ENCODE data around the gene SLC36A2.
"Not testable (repeated sequence)": the region's sequence is repeated elsewhere in the genome, so short reads cannot be mapped to it uniquely, and the experiment has no call there.

Gene SLC36A2

GRCh38 chr5:151347369-151347768 lies at the start of gene SLC36A2:
SLC36A2 (minus strand) TSS chr5:151347559; CDS start chr5:151347460, 99 bp downstream.
- Histone ChIP-seq H3K9ac (ENCODE audit: low read length) (no peak within 1 kb of the TSS), H3K9me3 (ENCODE audit: low read length) (no peaks in the 10 kb centered on the region), H3K27me3 (ENCODE audit: control insufficient read depth in 1 of 2, insufficient read depth in 2 of 2, low read length in 2 of 2) (no peaks in the 10 kb centered on the region), H3K36me3 (ENCODE audit: insufficient read depth, low read length) (no peaks in the 10 kb centered on the region), H3K4me3 (ENCODE audit: low read depth in 1 of 2, low read length in 2 of 2) (no peak within 1 kb of the TSS), H3K4me1 (ENCODE audit: insufficient read depth, low read length) (no peaks in the 10 kb centered on the region), H3K27ac (ENCODE audit: low read depth, low read length) (no peak within 1 kb of the TSS)

- Histone ChIP-seq H3K9ac (ENCODE audit: low read length) (no peak overlapping the region), H3K4me3 (ENCODE audit: low read depth in 1 of 2, low read length in 2 of 2) (no peak overlapping the region), H3K27me3 (ENCODE audit: control insufficient read depth in 1 of 2, insufficient read depth in 2 of 2, low read length in 2 of 2) (no peaks in the 10 kb centered on the region), H3K9me3 (ENCODE audit: low read length) (no peaks in the 10 kb centered on the region), H3K27ac (ENCODE audit: low read depth, low read length) (no peak overlapping the region), H3K4me1 (ENCODE audit: insufficient read depth, low read length) (no peaks in the 10 kb centered on the region), H3K36me3 (ENCODE audit: insufficient read depth, low read length) (no peaks in the 10 kb centered on the region)
Measured at GRCh38 chr5:151388960-151389359, 41.6 kb upstream of the SLC36A2 start.

GRCh38 chr5:151384106-151384505 lies 36.7 kb upstream of the SLC36A2 start:
- H3K36me3 ChIP-seq (ENCODE audit: insufficient read depth, low read length), result no peaks in the 10 kb centered on the region
- H3K9ac ChIP-seq (ENCODE audit: low read length), result no peak overlapping the region
- no peaks in the 10 kb centered on the region for H3K27me3 ChIP-seq (ENCODE audit: control insufficient read depth in 1 of 2, insufficient read depth in 2 of 2, low read length in 2 of 2)
- H3K27ac ChIP-seq (ENCODE audit: low read depth, low read length), result no peak overlapping the region
- no peaks in the 10 kb centered on the region for H3K9me3 ChIP-seq (ENCODE audit: low read length)
- H3K4me3 ChIP-seq (ENCODE audit: low read depth in 1 of 2, low read length in 2 of 2), result no peak overlapping the region
- H3K4me1 ChIP-seq (ENCODE audit: insufficient read depth, low read length), result no peaks in the 10 kb centered on the region

- no peak overlapping the region for H3K27ac ChIP-seq (ENCODE audit: low read depth, low read length)
- no peaks in the 10 kb centered on the region for H3K27me3 ChIP-seq (ENCODE audit: control insufficient read depth in 1 of 2, insufficient read depth in 2 of 2, low read length in 2 of 2)
- H3K9me3 ChIP-seq (ENCODE audit: low read length), result no peaks in the 10 kb centered on the region
- no peaks in the 10 kb centered on the region for H3K36me3 ChIP-seq (ENCODE audit: insufficient read depth, low read length)
- H3K9ac ChIP-seq (ENCODE audit: low read length), result no peak overlapping the region
- H3K4me3 ChIP-seq (ENCODE audit: low read depth in 1 of 2, low read length in 2 of 2), result no peak overlapping the region
- no peaks in the 10 kb centered on the region for H3K4me1 ChIP-seq (ENCODE audit: insufficient read depth, low read length)
Measured at GRCh38 chr5:151383011-151383410, 35.7 kb upstream of the SLC36A2 start.

- H3K9ac ChIP-seq (ENCODE audit: low read length), result no peak overlapping the region
- H3K27me3 ChIP-seq (ENCODE audit: control insufficient read depth in 1 of 2, insufficient read depth in 2 of 2, low read length in 2 of 2), result no peaks in the 10 kb centered on the region
- no peak overlapping the region for H3K4me3 ChIP-seq (ENCODE audit: low read depth in 1 of 2, low read length in 2 of 2)
- H3K4me1 ChIP-seq (ENCODE audit: insufficient read depth, low read length), result no peaks in the 10 kb centered on the region
- no peaks in the 10 kb centered on the region for H3K9me3 ChIP-seq (ENCODE audit: low read length)
- H3K36me3 ChIP-seq (ENCODE audit: insufficient read depth, low read length), result no peaks in the 10 kb centered on the region
- no peak overlapping the region for H3K27ac ChIP-seq (ENCODE audit: low read depth, low read length)
Measured at GRCh38 chr5:151382576-151382975, 35.2 kb upstream of the SLC36A2 start.

- no peaks in the 10 kb centered on the region for H3K36me3 ChIP-seq (ENCODE audit: insufficient read depth, low read length)
- no peaks in the 10 kb centered on the region for H3K9me3 ChIP-seq (ENCODE audit: low read length)
Measured at GRCh38 chr5:151381899-151382298, 34.5 kb upstream of the SLC36A2 start.

GRCh38 chr5:151378616-151379015 lies 31.3 kb upstream of the SLC36A2 start:
- no peak overlapping the region for H3K9ac ChIP-seq (ENCODE audit: low read length)
- no peaks in the 10 kb centered on the region for H3K9me3 ChIP-seq (ENCODE audit: low read length)
- H3K36me3 ChIP-seq (ENCODE audit: insufficient read depth, low read length), result no peaks in the 10 kb centered on the region
- no peak overlapping the region for H3K4me3 ChIP-seq (ENCODE audit: low read depth in 1 of 2, low read length in 2 of 2)
- H3K27ac ChIP-seq (ENCODE audit: low read depth, low read length), result no peak overlapping the region
- H3K4me1 ChIP-seq (ENCODE audit: insufficient read depth, low read length), result no peaks in the 10 kb centered on the region
- H3K27me3 ChIP-seq (ENCODE audit: control insufficient read depth in 1 of 2, insufficient read depth in 2 of 2, low read length in 2 of 2), result no peaks in the 10 kb centered on the region

More at GRCh38 chr5:151381899-151382298, 34.5 kb upstream of the SLC36A2 start:
- H3K27ac ChIP-seq (ENCODE audit: low read depth, low read length), result no peak overlapping the region
- H3K27me3 ChIP-seq (ENCODE audit: control insufficient read depth in 1 of 2, insufficient read depth in 2 of 2, low read length in 2 of 2), result no peaks in the 10 kb centered on the region
- no peaks in the 10 kb centered on the region for H3K4me1 ChIP-seq (ENCODE audit: insufficient read depth, low read length)
- no peak overlapping the region for H3K9ac ChIP-seq (ENCODE audit: low read length)
- H3K4me3 ChIP-seq (ENCODE audit: low read depth in 1 of 2, low read length in 2 of 2), result no peak overlapping the region

GRCh38 chr5:151374539-151374938 lies 27.2 kb upstream of the SLC36A2 start:
- H3K27me3 ChIP-seq (ENCODE audit: control insufficient read depth in 1 of 2, insufficient read depth in 2 of 2, low read length in 2 of 2), result no peaks in the 10 kb centered on the region
- no peak overlapping the region for H3K27ac ChIP-seq (ENCODE audit: low read depth, low read length)
- no peaks in the 10 kb centered on the region for H3K36me3 ChIP-seq (ENCODE audit: insufficient read depth, low read length)
- H3K4me1 ChIP-seq (ENCODE audit: insufficient read depth, low read length), result no peaks in the 10 kb centered on the region
- no peak overlapping the region for H3K4me3 ChIP-seq (ENCODE audit: low read depth in 1 of 2, low read length in 2 of 2)
- H3K9ac ChIP-seq (ENCODE audit: low read length), result no peak overlapping the region
- no peaks in the 10 kb centered on the region for H3K9me3 ChIP-seq (ENCODE audit: low read length)

- not testable (repeated sequence) for H3K4me3 ChIP-seq (ENCODE audit: low read depth in 1 of 2, low read length in 2 of 2); H3K4me1 ChIP-seq (ENCODE audit: insufficient read depth, low read length); H3K9ac ChIP-seq (ENCODE audit: low read length); H3K9me3 ChIP-seq (ENCODE audit: low read length); H3K36me3 ChIP-seq (ENCODE audit: insufficient read depth, low read length); H3K27ac ChIP-seq (ENCODE audit: low read depth, low read length); H3K27me3 ChIP-seq (ENCODE audit: control insufficient read depth in 1 of 2, insufficient read depth in 2 of 2, low read length in 2 of 2)
Measured at GRCh38 chr5:151367038-151367437, 19.7 kb upstream of the SLC36A2 start.

- Histone ChIP-seq H3K9ac (ENCODE audit: low read length) (no peak overlapping the region), H3K27me3 (ENCODE audit: control insufficient read depth in 1 of 2, insufficient read depth in 2 of 2, low read length in 2 of 2) (no peaks in the 10 kb centered on the region), H3K4me3 (ENCODE audit: low read depth in 1 of 2, low read length in 2 of 2) (no peak overlapping the region), H3K36me3 (ENCODE audit: insufficient read depth, low read length) (no peaks in the 10 kb centered on the region), H3K27ac (ENCODE audit: low read depth, low read length) (no peak overlapping the region), H3K4me1 (ENCODE audit: insufficient read depth, low read length) (no peaks in the 10 kb centered on the region), H3K9me3 (ENCODE audit: low read length) (peaks cover 4% of the 10 kb centered on the region)
Measured at GRCh38 chr5:151363673-151364072, 16.3 kb upstream of the SLC36A2 start.

- no peaks in the 10 kb centered on the region for H3K27me3 ChIP-seq (ENCODE audit: control insufficient read depth in 1 of 2, insufficient read depth in 2 of 2, low read length in 2 of 2)
- peaks cover 4% of the 10 kb centered on the region for H3K9me3 ChIP-seq (ENCODE audit: low read length)
- no peak overlapping the region for H3K4me3 ChIP-seq (ENCODE audit: low read depth in 1 of 2, low read length in 2 of 2)
- H3K27ac ChIP-seq (ENCODE audit: low read depth, low read length), result no peak overlapping the region
- no peak overlapping the region for H3K9ac ChIP-seq (ENCODE audit: low read length)
- no peaks in the 10 kb centered on the region for H3K4me1 ChIP-seq (ENCODE audit: insufficient read depth, low read length)
- no peaks in the 10 kb centered on the region for H3K36me3 ChIP-seq (ENCODE audit: insufficient read depth, low read length)
Measured at GRCh38 chr5:151362970-151363369, 15.6 kb upstream of the SLC36A2 start.

- Histone ChIP-seq H3K27me3 (ENCODE audit: control insufficient read depth in 1 of 2, insufficient read depth in 2 of 2, low read length in 2 of 2) (no peaks in the 10 kb centered on the region), H3K9me3 (ENCODE audit: low read length) (peaks cover 4% of the 10 kb centered on the region), H3K27ac (ENCODE audit: low read depth, low read length) (no peak overlapping the region), H3K4me3 (ENCODE audit: low read depth in 1 of 2, low read length in 2 of 2) (no peak overlapping the region), H3K4me1 (ENCODE audit: insufficient read depth, low read length) (no peaks in the 10 kb centered on the region), H3K36me3 (ENCODE audit: insufficient read depth, low read length) (no peaks in the 10 kb centered on the region), H3K9ac (ENCODE audit: low read length) (no peak overlapping the region)
Measured at GRCh38 chr5:151359391-151359790, 12.0 kb upstream of the SLC36A2 start.

Measured in muscle layer of colon (tissue), 2 donors.